Stimulated activated CD4-positive, alpha-beta T cell treated with anti-CD3 and anti-CD28 coated beads, Interleukin-15, amount 100 ng/mL, for 48 hours (primary cell): ENCODE data around the gene RPS27L.

Experiments used
- DNase-seq, 2 donors: peaks; one replicate each; pipeline ENCODE4 v3.0.0-alpha.2; 2020; ENCODE audit warnings: low read depth in 2 of 2

The RPS27L gene

DNA sequence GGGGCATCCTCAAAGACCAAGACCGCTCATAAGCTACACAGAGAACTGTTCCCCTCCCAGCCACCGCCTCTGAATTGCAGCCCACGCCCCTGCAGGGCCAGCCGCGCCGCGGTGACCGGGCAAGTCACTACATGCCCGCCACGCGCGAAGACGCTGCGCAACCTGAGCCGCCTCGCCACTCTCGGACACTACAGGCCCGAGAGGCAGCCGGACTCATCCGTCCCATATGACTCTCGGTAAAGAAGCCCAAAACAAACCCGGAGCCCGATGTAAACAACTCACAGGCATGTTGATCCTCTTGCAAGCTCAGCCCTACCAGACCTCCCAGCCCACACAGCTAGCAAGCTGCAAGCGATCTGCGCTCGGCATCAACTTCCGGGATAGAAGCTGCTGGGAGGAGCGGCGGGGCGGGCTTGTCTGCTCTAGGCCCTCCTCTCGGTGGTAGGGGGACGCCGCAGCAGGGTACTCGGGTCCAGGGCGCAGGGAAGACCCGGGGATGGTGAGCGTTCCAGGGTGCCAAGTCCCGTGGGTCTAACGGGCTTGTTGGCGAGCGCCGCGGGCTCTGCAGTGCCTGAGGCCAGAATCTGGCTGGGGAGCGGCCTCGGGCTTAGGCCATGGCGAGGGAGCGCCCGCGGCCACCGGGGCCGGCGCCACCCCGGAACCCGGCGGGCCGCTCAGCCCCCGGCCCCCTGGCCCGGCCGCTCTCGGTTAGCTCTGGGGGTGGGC is at the start of gene RPS27L:
Gene RPS27L (minus strand): TSS at position 360 of the 726 bp plus-strand sequence. CDS start 72 bp downstream, at position 288.
- peak; percentile 79 to 87 for DNase-seq

DNA sequence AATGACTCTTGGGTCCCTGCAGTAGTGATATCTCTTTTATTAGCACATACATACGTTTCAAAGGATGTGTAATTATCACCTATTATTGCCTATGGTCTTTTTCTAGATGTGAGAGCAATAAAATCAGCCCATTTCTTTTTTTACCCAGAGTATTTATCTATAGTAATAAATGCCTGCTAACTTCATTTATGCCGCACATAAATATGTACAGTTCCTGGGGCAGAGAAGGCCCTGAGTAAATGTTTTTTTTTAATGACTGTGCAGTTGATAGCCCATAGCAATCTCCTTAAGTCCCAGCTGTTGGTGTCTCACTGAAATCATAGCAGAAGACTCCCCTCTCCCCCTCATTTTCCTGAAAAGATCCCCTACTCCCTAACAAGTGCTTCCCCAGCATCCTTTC is 48.8 kb upstream of the RPS27L start:
- no peak for DNase-seq

DNA sequence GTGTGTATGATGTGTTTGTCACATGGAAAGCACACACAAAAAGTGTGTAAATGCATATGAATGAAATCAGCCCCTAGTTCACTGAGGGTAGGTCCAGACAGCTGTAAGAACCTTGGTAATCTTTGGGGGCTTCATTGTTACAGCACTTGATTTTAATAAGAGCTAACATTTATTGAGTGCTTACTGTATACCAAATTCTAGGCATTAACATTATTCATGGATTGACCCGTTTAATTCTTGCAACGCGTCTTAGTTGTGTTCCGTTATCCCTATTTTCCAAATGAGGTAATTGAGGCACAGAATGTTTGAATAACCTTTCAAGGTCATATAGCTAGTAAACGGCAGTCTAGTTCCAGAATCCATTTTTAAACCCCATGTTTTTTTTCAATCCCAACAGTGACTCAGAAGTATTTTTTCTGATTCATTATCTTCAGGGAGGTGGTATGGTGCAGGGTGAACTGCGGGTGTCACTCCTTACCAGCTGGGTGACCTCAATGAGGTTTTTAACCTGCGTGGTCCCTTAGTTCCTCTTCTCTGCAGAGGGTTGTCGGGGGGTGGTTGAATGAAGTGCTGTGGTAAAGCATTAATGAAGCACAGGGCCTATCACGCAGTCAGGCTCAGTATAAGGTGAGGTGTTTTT is 46.3 kb upstream of the RPS27L start:
- no peak for DNase-seq

DNA sequence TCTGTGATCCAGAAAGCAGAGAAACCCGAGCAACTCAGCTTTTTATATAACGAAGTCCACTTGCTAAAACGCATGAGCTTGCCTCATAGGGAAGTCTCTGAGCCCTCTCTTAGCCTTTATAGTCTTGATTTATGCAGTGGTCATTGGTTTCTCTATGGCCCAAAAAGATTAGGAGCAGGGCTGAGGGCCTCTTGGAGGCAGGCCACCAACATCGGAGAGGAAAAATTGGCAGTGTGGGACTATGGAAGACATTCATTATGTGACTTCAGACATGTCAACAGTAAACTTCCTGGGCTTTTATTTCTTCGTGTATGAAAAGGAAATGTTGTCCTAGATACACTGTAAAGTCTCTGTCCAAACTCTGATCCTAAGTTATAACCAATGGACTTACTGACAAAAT is 45.6 kb upstream of the RPS27L start:
- no peak for DNase-seq

DNA sequence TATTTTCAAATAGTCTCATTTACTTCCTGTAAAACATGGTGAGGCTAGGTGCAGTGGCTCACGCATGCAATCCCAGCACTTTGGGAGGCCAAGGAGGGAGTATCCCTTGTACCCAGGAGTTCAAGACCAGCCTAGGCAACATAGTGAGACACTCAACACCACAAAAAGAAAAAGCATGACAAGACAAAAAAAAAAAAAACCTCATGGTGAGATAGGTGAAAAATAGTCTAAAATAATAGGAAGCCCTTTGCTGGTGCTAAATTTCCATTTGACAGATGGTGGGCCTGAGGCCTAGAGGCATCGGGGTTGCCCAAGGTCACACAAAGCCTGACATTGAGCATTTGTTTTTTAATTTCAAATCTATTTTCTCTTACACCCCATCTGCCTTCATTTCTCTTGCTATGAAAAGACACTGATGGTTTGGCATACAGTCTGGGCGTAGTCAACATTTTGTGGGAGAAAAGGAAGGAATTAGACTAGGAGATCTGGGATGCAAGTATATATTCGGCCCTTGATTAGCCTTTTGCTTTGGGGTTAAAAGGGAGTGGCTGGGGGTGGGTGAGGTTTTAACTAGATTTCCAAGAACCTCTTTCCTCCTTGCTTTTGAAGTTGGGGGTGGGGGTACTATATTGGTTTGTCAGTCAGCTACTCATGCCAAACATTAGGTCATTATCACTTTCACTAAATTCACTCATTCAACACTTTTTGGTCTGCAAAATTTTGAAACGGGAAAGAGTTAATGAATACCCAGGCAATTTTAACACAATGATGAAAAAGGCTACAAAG is 43.4 kb upstream of the RPS27L start:
- DNase-seq: no peak

DNA sequence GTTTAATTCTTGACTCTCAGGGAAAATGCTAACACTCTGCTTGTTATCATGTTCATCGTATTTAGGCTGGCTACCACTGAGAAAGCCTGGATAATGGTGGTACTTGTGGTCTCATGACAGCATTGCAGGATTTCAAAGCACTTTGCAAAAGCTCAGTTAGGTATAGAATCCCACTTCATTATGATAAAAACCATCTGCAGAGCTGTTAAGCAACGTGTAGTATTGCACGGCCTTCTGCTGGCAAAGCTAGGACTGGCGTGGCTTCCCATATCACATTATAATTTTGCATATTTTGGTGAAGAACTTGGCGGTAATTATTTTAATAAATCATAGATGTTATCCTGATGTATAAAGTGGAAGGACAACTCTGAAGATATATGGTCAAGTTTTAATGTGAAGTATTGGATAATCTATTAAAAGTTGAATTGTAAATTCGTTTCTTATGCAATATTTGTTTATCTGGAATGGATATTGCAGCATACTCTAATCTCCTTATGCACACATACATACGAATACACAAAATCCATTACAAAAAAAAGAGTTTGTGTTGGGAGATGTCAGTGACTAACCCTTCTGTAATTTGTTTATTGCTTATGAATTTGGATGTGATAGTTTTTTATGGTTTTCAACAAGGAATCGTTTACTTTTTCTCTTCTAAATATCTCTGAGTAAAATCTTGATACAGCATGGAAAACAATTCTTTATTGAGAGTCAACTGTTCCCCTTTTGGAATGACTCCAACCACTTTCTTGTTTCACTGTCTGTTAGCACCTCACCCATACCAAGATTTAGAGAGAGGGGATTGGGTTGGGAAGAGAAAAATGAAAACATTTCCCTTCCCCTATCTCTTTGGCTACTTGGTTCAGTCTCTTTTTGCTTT is 41.3 kb upstream of the RPS27L start:
- DNase-seq: no peak

DNA sequence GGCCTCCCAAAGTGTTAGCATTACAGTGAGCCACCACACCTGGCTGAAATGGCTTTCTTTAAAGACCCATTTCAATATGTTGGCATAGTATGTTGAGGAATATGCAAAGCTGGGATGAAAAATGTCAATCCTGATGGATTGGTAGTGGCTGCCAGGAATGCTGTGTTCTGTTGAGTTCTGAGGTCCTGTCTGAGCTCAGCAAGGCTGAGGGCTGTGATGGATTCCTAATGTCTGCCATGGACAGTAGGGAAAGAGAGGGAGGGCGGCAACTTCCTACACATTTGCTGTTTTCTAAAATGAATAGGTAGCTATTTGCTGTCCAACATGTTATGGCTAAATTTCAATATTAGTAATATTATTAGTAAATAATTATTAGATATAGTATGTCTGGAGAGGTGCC is 40.3 kb upstream of the RPS27L start:
- no peak for DNase-seq

DNA sequence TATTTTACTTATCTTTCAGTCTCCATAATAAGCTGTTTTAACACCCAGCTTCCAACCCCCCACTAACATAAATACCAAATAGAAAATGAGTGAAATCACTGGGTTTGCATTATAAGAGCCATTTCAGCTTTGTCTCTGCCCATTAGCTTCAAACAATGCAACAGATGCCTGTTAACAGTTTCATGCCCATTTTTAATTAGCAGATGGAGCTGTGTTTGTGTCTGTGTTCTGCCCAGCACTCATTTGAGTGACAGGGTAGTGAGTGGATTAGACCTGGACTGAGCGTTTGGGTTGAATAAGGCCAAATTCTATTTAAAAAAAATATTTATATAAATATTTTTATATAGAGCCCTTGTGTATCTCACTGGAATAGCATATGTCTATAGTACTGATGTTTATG is 39.6 kb upstream of the RPS27L start:
- no peak for DNase-seq

DNA sequence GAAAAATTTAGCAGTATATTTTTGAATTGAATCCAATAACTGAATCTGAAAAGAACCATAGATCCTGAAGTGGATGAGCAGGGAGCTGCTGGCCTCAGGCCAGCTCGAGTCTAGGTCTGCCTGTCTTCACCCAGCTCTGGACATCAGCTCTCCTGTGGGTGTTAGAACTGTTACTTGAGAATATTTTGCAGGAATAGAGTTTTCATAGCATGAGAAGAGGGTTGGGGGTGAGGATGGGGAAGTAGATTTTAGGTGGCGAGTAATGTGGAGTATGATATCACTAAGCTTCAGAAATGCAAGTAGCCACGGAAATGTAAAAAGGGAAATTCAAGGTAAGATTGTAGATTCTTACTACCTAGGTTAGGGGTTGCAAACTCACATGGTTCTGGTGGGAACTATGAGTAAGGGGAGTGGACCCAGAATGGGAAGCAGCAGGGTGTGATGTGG is 38.3 kb upstream of the RPS27L start:
- DNase-seq: no peak

DNA sequence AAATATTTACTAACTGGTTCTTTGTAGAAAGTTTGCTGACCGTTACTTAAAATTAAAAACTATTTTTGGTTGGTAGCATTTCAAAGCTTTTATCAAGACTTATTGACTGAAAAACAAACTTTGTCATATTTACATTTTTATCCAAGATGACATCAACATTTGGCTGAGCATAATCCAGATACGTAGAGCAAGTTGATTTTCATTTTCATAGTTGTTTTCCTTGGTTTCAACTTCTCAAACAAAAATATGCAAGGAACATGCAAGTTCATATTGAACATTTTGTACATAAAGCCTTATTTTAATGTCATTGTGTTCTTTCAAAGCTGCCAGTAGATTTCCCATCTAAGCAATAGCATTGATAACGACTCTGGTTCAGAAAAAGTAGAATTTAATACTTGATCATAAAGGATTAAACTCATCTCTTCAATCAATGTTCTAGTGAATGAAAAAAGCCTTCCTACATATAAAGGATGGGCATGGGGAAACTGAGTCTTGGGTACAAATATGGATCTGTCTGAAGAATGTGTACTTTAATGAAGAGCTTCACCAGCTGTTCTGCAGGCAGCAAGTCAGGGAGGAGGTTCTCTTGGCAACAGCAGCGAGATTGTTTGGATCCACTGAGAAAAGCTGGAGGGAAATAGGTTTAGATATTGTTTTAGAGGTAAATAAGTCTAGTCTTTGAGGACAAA is 37.7 kb upstream of the RPS27L start:
- DNase-seq: no peak

DNA sequence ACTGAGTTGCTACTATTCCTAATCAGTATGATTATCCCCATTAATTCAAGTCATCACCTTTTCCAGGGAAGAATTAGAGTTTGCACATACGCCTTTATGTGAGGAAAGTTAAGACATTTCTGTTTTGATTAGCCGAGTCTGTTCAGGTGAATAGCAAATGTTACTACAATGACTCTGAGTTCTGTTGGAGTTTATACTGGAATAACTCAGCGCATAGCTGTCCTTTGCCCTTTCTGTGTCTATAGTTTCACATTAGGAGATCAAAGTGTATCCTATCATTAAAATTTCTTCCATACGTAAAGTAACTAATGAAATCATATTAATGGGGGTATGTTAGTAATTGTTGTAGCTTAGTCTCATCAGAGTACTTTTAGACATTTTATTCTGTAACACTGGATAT is 37.0 kb upstream of the RPS27L start:
- DNase-seq: no peak

DNA sequence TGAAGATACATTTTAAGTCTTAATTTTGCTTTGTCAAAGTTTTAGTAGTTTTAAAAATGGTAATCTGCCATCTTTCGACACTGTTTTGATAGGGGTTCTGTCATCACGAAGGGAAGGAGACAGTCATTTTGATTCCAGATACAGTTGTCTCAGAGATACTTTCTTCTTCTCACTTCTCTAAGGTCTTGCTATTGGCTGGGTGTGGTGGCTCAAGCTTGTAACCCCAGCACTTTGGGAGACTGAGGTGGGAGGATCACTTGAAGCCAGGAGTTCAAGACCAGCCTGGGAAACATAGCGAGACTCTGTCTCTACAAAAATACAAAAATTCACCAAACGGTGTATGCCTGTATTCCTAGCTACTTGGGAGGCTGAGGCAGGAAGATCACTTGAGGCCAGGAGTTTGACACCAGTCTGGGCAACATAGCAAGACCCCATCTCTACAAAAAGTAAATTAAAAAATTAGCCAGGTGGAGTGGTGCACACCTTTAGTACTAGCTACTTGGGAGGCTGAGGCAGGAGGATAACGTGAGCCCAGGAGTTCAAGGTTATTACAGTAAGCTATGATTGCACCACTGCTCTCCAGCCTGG is 35.4 kb upstream of the RPS27L start:
- no peak for DNase-seq

DNA sequence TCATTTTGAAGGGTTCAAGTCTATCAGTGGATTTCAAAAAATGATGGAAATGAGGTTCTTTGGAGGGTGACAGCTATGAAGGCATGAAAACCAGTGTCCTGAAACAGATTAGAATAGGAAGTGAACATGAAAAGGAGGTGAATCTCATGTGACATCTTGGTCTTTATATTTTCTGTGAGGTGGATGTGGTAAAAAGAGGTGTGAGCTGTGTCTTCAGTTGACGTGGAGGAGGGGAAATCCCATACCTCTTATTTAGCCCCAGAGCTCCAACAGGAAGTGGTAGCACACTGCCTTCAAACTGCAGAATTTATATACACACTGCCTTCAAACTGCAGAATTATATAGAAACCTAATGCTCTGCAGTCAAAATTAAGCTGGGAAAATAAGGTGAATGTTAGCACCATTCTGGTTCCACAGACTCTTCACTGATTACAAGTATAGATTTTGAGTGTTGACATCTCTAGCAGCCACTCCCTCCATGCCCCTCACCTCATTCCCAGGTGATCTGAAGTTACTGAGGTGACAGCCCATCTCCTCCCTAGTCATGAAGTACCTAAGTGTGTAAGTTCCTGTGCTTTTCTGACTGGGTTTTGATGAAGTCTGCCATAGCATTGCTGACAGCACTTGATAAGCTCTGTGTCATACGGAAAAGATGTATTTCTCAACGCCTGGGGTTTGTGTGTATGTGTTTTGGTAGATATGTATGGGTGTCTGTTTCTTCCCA is 34.8 kb upstream of the RPS27L start:
- DNase-seq: no peak

DNA sequence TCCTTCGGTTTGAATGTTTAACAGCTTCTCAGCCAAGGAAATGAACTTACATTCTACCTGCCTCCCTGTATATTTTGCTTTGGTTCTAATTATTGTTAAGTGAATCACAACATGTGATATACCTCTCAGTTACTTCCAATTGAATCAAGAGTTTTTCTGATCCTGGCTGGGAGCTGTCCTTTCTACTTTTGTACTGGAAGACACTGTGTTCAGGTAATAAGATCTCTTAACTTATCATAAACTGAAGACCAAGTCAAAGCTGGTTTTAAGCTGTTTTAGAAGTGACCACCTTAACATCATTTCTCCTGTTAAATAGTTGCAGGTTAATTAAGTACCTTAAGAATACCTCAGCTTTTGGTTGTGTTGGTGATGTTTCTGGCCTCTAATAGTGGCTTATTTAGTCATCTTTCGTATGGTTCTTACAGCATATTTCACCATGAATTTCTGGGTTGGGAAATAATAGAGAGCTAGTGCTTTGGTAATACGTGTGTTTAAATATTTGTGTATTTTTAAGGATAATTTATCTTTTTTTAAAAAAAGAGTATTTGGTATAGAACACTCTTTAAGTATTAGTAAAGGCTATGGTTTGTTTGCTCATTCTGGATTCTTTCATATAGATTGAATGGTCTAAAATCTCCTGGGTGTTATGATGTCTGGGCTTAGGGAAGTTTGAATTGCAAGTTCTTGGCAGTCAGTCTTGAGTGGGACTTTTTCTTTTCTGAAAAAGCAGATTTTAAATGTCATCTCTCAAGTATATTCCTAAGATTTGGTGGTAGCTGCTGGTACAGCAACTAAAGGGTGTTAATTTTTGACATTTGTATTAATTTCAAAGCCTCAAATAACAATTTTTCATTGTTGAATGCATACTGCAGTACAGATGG is 33.7 kb upstream of the RPS27L start:
- DNase-seq: no peak

DNA sequence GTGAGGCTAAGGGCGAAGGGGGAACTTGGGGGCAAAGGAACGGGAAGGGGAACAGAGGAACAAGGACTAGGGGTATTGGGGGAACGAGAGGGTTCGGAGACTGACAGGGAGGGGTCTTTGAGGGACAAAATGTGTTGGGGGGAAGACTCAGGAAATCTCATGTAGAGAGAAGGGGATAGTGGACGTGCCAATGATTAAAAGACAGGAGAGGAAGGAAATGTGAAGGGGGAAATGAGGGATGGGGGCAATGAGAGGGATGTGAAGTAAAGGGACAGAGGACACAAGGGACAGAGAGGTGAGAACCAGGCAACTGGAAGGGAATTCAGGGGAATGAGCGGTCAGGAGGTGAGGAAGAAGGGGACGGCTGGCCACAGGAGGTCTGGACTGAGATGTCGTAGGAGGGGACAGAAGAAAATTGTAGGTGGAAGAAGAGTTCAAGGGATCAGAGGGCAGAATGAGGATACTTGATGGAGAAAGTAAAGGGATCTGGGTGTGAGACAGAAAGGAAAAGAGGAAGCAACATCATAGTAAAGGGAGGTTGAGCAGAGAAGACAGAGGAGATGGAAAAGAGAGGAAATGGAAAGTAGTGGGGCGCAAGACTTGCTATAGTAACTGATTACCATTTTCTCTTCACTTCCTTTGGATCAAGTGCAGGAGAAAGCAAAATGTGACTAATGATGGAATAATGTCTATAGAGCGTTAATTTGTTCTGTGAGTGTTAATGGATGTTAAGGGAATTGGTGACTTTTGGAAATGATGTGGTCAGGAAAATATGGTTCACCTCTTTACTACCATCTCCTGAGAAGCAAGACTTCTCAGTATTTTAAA is 32.9 kb upstream of the RPS27L start:
- DNase-seq: no peak

DNA sequence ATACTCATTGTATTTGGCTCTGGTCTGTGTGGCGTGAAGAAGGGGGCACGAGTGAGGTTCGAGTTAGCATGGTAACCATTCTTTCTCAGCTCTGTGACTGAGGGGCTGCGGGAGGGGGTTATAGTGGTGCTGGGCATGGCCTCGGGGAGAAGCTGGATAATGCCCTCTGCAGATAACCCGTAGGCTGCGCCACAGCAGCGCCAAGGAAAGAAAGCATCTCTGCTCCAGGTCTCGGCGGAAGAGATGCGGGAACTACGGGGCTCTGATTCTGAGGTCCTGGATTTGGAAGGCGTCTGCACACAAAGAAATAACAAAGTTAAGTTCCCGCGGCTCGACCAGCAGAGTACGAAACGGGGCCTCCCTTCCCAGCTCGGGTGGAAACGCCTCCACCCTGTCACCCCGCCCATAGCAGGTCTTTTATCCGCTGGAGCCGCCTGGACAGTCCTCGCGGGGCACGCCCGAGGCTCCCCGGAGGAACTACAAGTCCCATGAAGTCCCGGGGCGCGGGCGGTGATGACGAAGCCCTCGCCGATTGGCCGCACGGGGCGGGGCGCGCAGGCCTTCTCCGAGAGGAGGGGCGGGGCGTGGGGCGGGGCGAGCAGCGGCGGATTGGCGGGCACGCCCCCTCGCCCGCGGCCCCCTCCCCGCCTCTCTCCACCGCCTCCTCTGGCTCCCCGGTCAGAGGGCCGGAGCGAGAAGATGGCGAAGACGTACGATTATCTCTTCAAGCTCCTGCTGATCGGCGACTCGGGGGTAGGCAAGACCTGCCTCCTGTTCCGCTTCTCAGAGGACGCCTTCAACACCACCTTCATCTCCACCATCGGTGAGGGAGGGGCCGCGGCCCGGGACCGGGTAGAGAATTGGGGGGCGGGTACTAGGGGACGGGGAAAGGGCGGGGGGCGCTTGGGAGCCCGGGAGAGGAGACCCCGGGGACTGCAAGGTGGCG is 31.9 kb upstream of the RPS27L start, which contains the start of gene RAB8B:
Gene RAB8B (plus strand): TSS at position 681 of the 946 bp plus-strand sequence. CDS start 19 bp downstream, at position 700.
- DNase-seq: peak; percentile 97 to 100
